ENCODE results near the gene LGR4.

LGR4 gene

GRCh38 chr11:27445625-27446024, 27.0 kb downstream of the LGR4 start:
- TF ChIP-seq LEF1 (IDR thresholded peaks at IDR 0.05; ENCODE audit: borderline replicate concordance), result no peak
- TF ChIP-seq L3MBTL2 (conservative IDR thresholded peaks at IDR 0.05), result no peak
- no peak for TF ChIP-seq FOXA1 (IDR thresholded peaks at IDR 0.05)
- no peak for TF ChIP-seq ZNF384 (IDR thresholded peaks at IDR 0.05)
- no peak for TF ChIP-seq SP1 (IDR thresholded peaks at IDR 0.05)
- no peak for TF ChIP-seq HDGF (IDR thresholded peaks at IDR 0.05; ENCODE audit: borderline replicate concordance)
- no peak for TF ChIP-seq FOXK2 (IDR thresholded peaks at IDR 0.05)
- TF ChIP-seq NFRKB (IDR thresholded peaks at IDR 0.05), result no peak
- no peak for TF ChIP-seq ELF4 (IDR thresholded peaks at IDR 0.05)
- no peak for TF ChIP-seq SUZ12 (IDR thresholded peaks at IDR 0.05)
- TF ChIP-seq PKNOX1 (IDR thresholded peaks at IDR 0.05), result no peak
- TF ChIP-seq BHLHE40 (IDR thresholded peaks at IDR 0.05; ENCODE audit: borderline replicate concordance), result no peak
- no peak for TF ChIP-seq CTBP1 (IDR thresholded peaks at IDR 0.05; ENCODE audit: borderline replicate concordance)
- TF ChIP-seq ARNT (IDR thresholded peaks at IDR 0.05), result no peak
- ChIA-PET POLR2A (no interaction called here), CTCF (no interaction called here)
- no peak for DNase-seq (ENCODE audit: extremely low spot score)

- TF ChIP-seq ELF4 (IDR thresholded peaks at IDR 0.05) (no peak), PKNOX1 (IDR thresholded peaks at IDR 0.05) (peak; percentile 98)
- POLR2A ChIA-PET, result interaction anchor here (0.6 kb wide), 1 partner anchor 538 kb away, joined by 3 read pairs; no protein-coding TSS in a partner anchor
- CTCF ChIA-PET, result no interaction called here
- no peak for DNase-seq (ENCODE audit: extremely low spot score)
Observed at GRCh38 chr11:27444801-27445215, 27.8 kb downstream of the LGR4 start.

DNA sequence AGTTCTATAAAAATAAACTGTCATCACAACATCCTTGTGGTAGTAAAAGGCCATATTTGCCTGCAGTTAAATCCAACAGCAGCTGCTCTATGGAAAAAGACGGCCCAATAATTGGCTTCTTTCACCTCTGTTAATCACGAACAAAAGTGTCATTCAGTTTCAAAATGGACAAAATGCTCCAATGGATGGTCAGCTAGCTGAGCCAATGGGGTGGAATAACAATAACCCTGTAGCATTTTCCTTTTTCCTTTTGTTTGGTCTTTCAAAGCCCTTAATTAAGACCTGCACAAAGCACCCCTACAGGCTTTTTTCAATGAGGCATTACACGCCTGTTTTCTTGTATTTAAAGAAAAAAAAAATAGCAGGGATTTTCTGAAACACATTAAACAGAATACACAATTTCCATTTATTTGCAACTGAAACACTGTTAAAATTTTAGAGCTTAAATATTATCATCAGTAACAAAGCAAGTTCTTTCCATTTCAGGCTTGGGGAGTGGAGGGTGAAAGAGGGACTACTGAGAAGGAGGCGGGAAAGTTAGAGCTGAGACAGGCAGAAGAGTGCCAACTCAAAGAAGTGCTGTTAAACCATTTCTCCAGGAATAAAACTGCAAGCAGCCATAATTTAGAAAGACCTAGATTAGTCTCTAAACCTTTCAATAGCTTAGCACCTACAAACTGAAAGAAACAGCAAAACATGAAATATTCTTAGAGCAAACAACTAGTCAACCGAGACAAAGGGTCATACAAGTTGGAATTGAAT, 28.7 kb downstream of the LGR4 start:
- no peak for DNase-seq (ENCODE audit: extremely low spot score)
- CTCF ChIA-PET, result interaction anchor here (0.6 to 1.1 kb wide), 2 partner anchors 235 to 260 kb away, joined by 4 to 5 read pairs; no protein-coding TSS in a partner anchor
- POLR2A ChIA-PET, result interaction anchor here (1.2 to 1.3 kb wide), 2 partner anchors 13 to 29 kb away, joined by 3 to 4 read pairs; partner anchors contain the start of gene LGR4
- TF ChIP-seq TARDBP (IDR thresholded peaks at IDR 0.05), result no peak
- TF ChIP-seq CTBP1 (IDR thresholded peaks at IDR 0.05; ENCODE audit: borderline replicate concordance), result no peak
- no peak for TF ChIP-seq FOXM1 (IDR thresholded peaks at IDR 0.05; ENCODE audit: borderline replicate concordance)
- TF ChIP-seq ZNF384 (IDR thresholded peaks at IDR 0.05), result no peak
- TF ChIP-seq ARNT (IDR thresholded peaks at IDR 0.05), result no peak
- no peak for TF ChIP-seq NFRKB (IDR thresholded peaks at IDR 0.05)
- no peak for TF ChIP-seq PKNOX1 (IDR thresholded peaks at IDR 0.05)
- no peak for TF ChIP-seq FOXA1 (IDR thresholded peaks at IDR 0.05)
- no peak for TF ChIP-seq LEF1 (IDR thresholded peaks at IDR 0.05; ENCODE audit: borderline replicate concordance)
- no peak for TF ChIP-seq FOXK2 (IDR thresholded peaks at IDR 0.05)
- no peak for TF ChIP-seq SUZ12 (IDR thresholded peaks at IDR 0.05)
- no peak for TF ChIP-seq HDGF (IDR thresholded peaks at IDR 0.05; ENCODE audit: borderline replicate concordance)
- no peak for TF ChIP-seq BHLHE40 (IDR thresholded peaks at IDR 0.05; ENCODE audit: borderline replicate concordance)
- TF ChIP-seq ELF4 (IDR thresholded peaks at IDR 0.05), result no peak
- TF ChIP-seq L3MBTL2 (conservative IDR thresholded peaks at IDR 0.05), result no peak

- ChIA-PET POLR2A (interaction anchor here (1.2 to 1.3 kb wide), 2 partner anchors 13 to 30 kb away, joined by 3 to 4 read pairs; partner anchors contain the start of gene LGR4), CTCF (interaction anchor here (0.7 kb wide), 1 partner anchor 41 kb away, joined by 3 read pairs; no protein-coding TSS in a partner anchor)
- DNase-seq (ENCODE audit: extremely low spot score), result no peak
- TF ChIP-seq SUZ12 (IDR thresholded peaks at IDR 0.05), result no peak
- TF ChIP-seq BHLHE40 (IDR thresholded peaks at IDR 0.05; ENCODE audit: borderline replicate concordance), result no peak
Observed at GRCh38 chr11:27443227-27443626, 29.4 kb downstream of the LGR4 start.

DNA sequence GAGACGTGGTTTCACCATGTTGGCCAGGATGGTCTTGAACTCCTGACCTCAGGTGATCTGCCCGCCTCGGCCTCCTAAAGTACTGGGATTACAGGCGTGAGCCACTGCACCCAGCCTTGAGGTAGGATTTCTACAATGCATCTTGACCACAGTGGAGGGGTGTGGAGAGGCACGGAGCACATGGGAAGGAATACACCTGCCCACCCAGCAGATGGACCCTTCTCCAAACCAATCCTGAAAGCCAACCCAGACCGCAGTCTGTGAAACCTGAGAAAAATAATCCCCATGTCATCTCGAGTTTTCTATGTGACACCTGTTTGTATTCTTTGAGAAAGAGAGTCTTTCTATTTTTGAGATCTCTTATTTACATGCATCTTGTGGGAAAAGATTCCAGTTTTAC, 32.5 kb downstream of the LGR4 start:
- TF ChIP-seq BHLHE40 (IDR thresholded peaks at IDR 0.05; ENCODE audit: borderline replicate concordance), result no peak
- no peak for TF ChIP-seq NFRKB (IDR thresholded peaks at IDR 0.05)
- no peak for TF ChIP-seq SP1 (IDR thresholded peaks at IDR 0.05)
- TF ChIP-seq L3MBTL2 (conservative IDR thresholded peaks at IDR 0.05), result no peak
- TF ChIP-seq FOXM1 (IDR thresholded peaks at IDR 0.05; ENCODE audit: borderline replicate concordance), result no peak
- no peak for TF ChIP-seq ZNF384 (IDR thresholded peaks at IDR 0.05)
- TF ChIP-seq TARDBP (IDR thresholded peaks at IDR 0.05), result no peak
- TF ChIP-seq FOXK2 (IDR thresholded peaks at IDR 0.05), result no peak
- TF ChIP-seq LEF1 (IDR thresholded peaks at IDR 0.05; ENCODE audit: borderline replicate concordance), result no peak
- no peak for TF ChIP-seq FOXA1 (IDR thresholded peaks at IDR 0.05)
- no peak for TF ChIP-seq ARNT (IDR thresholded peaks at IDR 0.05)
- TF ChIP-seq ELF4 (IDR thresholded peaks at IDR 0.05), result no peak
- no peak for TF ChIP-seq HDGF (IDR thresholded peaks at IDR 0.05; ENCODE audit: borderline replicate concordance)
- no peak for TF ChIP-seq CTBP1 (IDR thresholded peaks at IDR 0.05; ENCODE audit: borderline replicate concordance)
- no peak for TF ChIP-seq SUZ12 (IDR thresholded peaks at IDR 0.05)
- TF ChIP-seq PKNOX1 (IDR thresholded peaks at IDR 0.05), result no peak
- CTCF ChIA-PET, result no interaction called here
- no peak for DNase-seq (ENCODE audit: extremely low spot score)
- POLR2A ChIA-PET, result no interaction called here

DNA sequence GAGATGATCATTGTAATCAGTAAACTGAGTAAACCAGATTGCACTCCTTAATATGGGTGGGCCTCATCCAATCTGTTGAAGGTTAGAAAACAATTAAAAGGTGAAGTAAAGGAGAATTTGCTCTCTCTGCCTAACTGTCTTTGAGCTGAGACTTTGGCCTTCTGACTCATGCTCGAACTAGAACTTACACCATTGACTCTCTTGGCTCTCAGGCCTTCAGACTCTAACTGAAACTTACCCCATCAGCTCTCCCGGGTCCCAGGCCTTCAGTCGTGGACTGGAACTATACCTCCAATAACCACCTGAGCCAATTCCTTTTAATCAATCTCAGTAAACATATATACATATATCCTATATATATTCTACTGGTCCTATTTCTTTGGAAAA, 34.0 kb downstream of the LGR4 start:
- no peak for DNase-seq (ENCODE audit: extremely low spot score)
- CTCF ChIA-PET, result no interaction called here
- POLR2A ChIA-PET, result no interaction called here
- no peak for TF ChIP-seq PKNOX1 (IDR thresholded peaks at IDR 0.05)
- TF ChIP-seq ELF4 (IDR thresholded peaks at IDR 0.05), result no peak

All from HEK293T (cell line).